Stomach (tissue), 9 donors: ENCODE results near the gene CLSTN2. TPM values are rescaled to one million over a fixed set of nuclear protein-coding genes. Genes with fewer than 3 reads are reported as not detected.
A peak's percentile ranks its signal among the peaks of the same experiment; 100 is the strongest.
"Not testable (repeated sequence)": the region's sequence is repeated elsewhere in the genome, so short reads cannot be mapped to it uniquely, and the experiment has no call there.

Source experiments
- DNase-seq, 2 donors: peaks; one replicate each; pipeline versions ENCODE4 v3.0.0 to v3.0.0-alpha.2; 2013 to 2019
- H3K27ac ChIP-seq, 5 donors: fragments of 200-600 bp in 4 of 5; sonication (generic) in 4 of 5; one replicate each; pipeline ENCODE4 v1.5.1; 2013 to 2019; ENCODE audit warnings: mild to moderate bottlenecking in 1 of 5, moderate library complexity in 1 of 5
- H3K27me3 ChIP-seq, 3 donors: fragments of 200-600 bp; sonication (generic); one replicate each; pipeline ENCODE4 v1.5.1; 2017 to 2019; ENCODE audit warnings: mixed run types in 1 of 3
- H3K36me3 ChIP-seq, 4 donors: fragments of 200-600 bp; sonication (generic); 1 replicate in 3 of 4; 2 replicates in 1 of 4; pipeline ENCODE4 v1.5.1; 2016 to 2019
- H3K4me1 ChIP-seq, 4 donors: fragments of 200-600 bp; sonication (generic); one replicate each; pipeline ENCODE4 v1.5.1; 2016 to 2019
- H3K4me3 ChIP-seq, 4 donors: fragments of 200-600 bp; sonication (generic) in 3 of 4; one replicate each; pipeline ENCODE4 v1.5.1; 2016 to 2019; ENCODE audit warnings: mild to moderate bottlenecking in 1 of 4
- H3K9me3 ChIP-seq, 4 donors: fragments of 200-600 bp; sonication (generic); one replicate each; pipeline ENCODE4 v1.5.1; 2016 to 2019
- EP300 ChIP-seq: sonication (generic); formaldehyde crosslinking; IDR thresholded peaks from one replicate; pipeline ENCODE4 v1.6.1; 2017; ENCODE audit warnings: antibody characterized with exemption
- POLR2A ChIP-seq, 4 donors: fragments of 450-650 bp; IDR thresholded peaks; one replicate each; pipeline ENCODE4 v1.6.1; 2016; ENCODE audit warnings: antibody characterized with exemption in 4 of 4, control low read depth in 2 of 4, mild to moderate bottlenecking in 1 of 4, moderate library complexity in 1 of 4
- POLR2AphosphoS5 ChIP-seq, 3 donors: sonication (generic); formaldehyde crosslinking; IDR thresholded peaks; one replicate each; pipeline ENCODE4 v1.6.1; 2016; ENCODE audit warnings: antibody characterized with exemption in 3 of 3
- WGBS, 5 donors: extraction: QIAGEN DNeasy Blood & Tissue Kit in 3 of 5; methylation state at CpG; one replicate each; pipeline versions ENCODE4 v1.1.5 to v1.1.7; 2013 to 2018; 5-methylcytosine and 5-hydroxymethylcytosine counted together
- intact Hi-C: fragments of 100-400 bp; cut with DNase I; formaldehyde crosslinking; loops from one replicate; pipeline ENCODE4 v1.15.1; 2023; ENCODE audit warnings: low total_unique reads
- polyA plus RNA-seq, 3 donors: library from polyadenylated mRNA; stranded (reverse); fragments of 200-250 nt; gene quantifications; one replicate each; pipeline ENCODE4 v1.2.3, GENCODE V29; 2013
- total RNA-seq, 5 donors: library from RNA; depleted of rRNA; stranded (reverse); fragments of >200 nt; gene quantifications; one replicate each; pipeline versions ENCODE4 v1.1.0 to v1.2.3, GENCODE V29; 2014 to 2016
- TF ChIP-seq, protein P1 (sequence below), 7 experiments: fragments of 450-650 bp in 4 of 7; fragments of 200-600 bp in 3 of 7; sonication (generic) in 3 of 7; IDR thresholded peaks; one replicate each; pipeline ENCODE4 v1.5.1; 2016 to 2019; ENCODE audit warnings: antibody characterized with exemption in 7 of 7, control low read depth in 2 of 7, mild to moderate bottlenecking in 1 of 7
- donor health status: healthy with polysubstance abuse.
- donor health status: Bipolar disorder and iron deficiency.
- donor health status: healthy.

CLSTN2 gene
- total and polyA plus RNA-seq, 8 donors = 0.10 to 5.4 (median 1.7) TPM

DNA sequence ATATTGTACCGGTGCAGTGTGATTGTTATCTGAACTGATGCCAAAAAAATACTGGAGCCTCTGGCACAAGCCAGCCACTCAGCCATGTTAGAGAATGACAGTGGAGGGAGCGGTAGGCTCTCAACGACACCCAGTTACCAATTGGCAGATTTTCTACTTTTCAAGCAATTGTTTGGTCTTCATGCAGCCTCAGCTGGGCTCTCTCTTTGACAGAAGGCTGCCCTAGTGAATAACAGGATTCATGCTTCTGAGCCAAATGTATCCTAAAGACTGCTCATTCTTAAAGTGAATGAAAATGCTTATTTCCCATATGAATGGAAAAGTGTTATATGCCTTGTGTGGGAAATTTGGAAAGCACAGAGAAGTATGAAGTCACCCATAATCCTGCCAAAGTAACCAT lies 481.7 kb downstream of the CLSTN2 start:
- TF ChIP-seq EP300 (no peak), POLR2AphosphoS5 (IDR thresholded peaks at IDR 0.05) (no peak), POLR2A (IDR thresholded peaks at IDR 0.05) (no peak)
- TF ChIP-seq, protein P1, sequence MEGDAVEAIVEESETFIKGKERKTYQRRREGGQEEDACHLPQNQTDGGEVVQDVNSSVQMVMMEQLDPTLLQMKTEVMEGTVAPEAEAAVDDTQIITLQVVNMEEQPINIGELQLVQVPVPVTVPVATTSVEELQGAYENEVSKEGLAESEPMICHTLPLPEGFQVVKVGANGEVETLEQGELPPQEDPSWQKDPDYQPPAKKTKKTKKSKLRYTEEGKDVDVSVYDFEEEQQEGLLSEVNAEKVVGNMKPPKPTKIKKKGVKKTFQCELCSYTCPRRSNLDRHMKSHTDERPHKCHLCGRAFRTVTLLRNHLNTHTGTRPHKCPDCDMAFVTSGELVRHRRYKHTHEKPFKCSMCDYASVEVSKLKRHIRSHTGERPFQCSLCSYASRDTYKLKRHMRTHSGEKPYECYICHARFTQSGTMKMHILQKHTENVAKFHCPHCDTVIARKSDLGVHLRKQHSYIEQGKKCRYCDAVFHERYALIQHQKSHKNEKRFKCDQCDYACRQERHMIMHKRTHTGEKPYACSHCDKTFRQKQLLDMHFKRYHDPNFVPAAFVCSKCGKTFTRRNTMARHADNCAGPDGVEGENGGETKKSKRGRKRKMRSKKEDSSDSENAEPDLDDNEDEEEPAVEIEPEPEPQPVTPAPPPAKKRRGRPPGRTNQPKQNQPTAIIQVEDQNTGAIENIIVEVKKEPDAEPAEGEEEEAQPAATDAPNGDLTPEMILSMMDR (IDR thresholded peaks at IDR 0.05) = no peak
- Histone ChIP-seq H3K4me1 (peaks cover 0 to 10% (median 0%) of the 10 kb centered on the region in 4 donors), H3K9me3 (peaks cover 0 to 5% (median 2%) of the 10 kb centered on the region in 4 donors), H3K27me3 (no peaks in the 10 kb centered on the region), H3K27ac (no peak overlapping the region), H3K36me3 (no peaks in the 10 kb centered on the region), H3K4me3 (no peak overlapping the region)
- intact Hi-C loops = no loop called here
- no peak for DNase-seq
- WGBS, 5 donors = 75 to 86% (median 81%) methylated on average over 3 of the region's 3 CpGs

DNA sequence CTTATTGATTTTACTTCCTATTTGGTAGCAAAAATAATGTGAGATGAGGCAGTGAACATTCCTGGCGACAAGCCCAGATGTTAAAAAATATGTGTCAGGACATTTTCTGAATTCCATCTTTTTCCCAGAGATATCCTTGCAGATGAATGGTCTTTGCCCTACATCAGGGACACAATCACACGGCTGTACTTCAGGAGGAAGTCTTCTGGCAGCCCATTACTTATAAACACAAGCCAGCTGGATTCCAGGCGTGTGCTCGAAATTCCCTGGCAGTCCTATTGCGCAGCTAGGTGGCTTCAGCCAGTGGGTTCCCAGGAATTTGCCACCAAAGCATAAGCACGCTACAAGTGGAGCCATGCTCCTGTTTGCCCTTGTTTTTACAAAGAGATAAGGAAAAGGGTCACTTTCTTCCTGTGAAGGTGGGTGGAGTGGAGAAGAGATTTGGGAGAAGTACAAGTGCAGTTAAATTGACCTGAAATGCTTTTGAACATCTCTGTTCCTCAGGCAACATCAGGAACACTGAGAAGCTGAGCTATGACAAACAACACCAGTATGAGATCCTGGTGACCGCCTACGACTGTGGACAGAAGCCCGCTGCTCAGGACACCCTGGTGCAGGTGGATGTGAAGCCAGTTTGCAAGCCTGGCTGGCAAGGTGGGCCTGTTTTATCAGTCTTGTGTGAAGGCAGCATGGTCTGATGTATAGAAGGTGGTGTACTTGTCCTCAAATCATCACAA lies 485.8 kb downstream of the CLSTN2 start:
- intact Hi-C loops = no loop called here
- peak in 1 of 2 donors; percentile 47 for DNase-seq
- Histone ChIP-seq H3K36me3 (no peaks in the 10 kb centered on the region), H3K27me3 (no peaks in the 10 kb centered on the region), H3K4me1 (peaks cover 0 to 10% (median 0%) of the 10 kb centered on the region in 4 donors), H3K4me3 (no peak overlapping the region), H3K27ac (no peak overlapping the region), H3K9me3 (no peaks in the 10 kb centered on the region)
- 31 to 40% (median 35%) methylated on average over 9 of the region's 9 CpGs for WGBS, 5 donors
- TF ChIP-seq POLR2A (IDR thresholded peaks at IDR 0.05) (no peak), EP300 (no peak), POLR2AphosphoS5 (IDR thresholded peaks at IDR 0.05) (no peak)
- TF ChIP-seq, protein P1 (IDR thresholded peaks at IDR 0.05) = no peak

DNA sequence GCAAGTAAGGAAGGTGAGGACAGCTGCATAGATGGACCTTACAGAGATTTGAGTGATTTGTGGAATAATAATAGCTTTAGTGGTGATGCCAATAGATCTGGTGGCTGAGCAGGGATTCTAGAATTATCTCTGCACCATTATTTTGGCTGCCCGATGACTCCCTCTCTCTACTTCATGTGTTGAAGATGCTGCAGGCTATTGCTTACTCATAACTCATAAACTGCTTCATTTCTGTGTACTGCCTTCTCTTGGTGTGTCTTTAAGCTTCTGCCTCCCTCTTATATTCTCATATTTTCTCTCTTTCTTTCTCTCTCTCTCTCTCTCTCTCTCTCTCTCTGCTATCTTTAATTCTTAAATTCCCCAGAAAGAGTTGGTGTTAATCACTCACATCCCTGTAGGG lies 486.9 kb downstream of the CLSTN2 start:
- TF ChIP-seq EP300 (no peak), POLR2A (IDR thresholded peaks at IDR 0.05) (no peak), POLR2AphosphoS5 (IDR thresholded peaks at IDR 0.05) (no peak)
- TF ChIP-seq, protein P1 (IDR thresholded peaks at IDR 0.05) = no peak
- WGBS, 5 donors = 74 to 97% (median 89%) methylated on average over 1 of the region's 1 CpG
- DNase-seq = no peak
- Histone ChIP-seq H3K36me3 (no peaks in the 10 kb centered on the region), H3K4me3 (no peak overlapping the region), H3K27me3 (no peaks in the 10 kb centered on the region), H3K9me3 (no peaks in the 10 kb centered on the region), H3K4me1 (peaks cover 0 to 10% (median 0%) of the 10 kb centered on the region in 4 donors), H3K27ac (no peak overlapping the region)
- intact Hi-C loops = no loop called here

DNA sequence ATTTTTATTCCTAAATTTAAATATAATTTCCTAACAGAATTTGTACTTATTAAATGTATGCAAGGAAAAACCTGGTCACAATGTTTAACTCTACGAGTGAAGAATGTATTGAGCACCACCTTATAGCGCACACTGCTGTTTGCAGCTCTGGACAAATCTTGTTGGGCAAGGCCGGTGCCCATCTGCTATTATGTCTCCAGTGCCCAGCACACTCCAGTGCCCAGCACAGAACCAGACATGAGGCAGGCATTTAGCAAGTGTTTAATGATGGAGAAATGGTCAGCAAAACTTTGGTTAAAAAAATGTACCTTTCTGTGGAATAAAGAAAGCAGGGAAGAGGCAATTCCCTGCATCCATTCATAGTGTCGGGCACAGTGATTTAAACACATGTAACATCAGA lies 488.2 kb downstream of the CLSTN2 start:
- Histone ChIP-seq H3K36me3 (no peaks in the 10 kb centered on the region), H3K9me3 (no peaks in the 10 kb centered on the region), H3K27me3 (no peaks in the 10 kb centered on the region), H3K4me3 (no peak overlapping the region), H3K4me1 (peaks cover 0 to 10% (median 0%) of the 10 kb centered on the region in 4 donors), H3K27ac (no peak overlapping the region)
- DNase-seq = no peak
- WGBS, 5 donors = 76 to 96% (median 90%) methylated on average over 4 of the region's 4 CpGs
- intact Hi-C loops = no loop called here
- TF ChIP-seq EP300 (no peak), POLR2A (IDR thresholded peaks at IDR 0.05) (no peak), POLR2AphosphoS5 (IDR thresholded peaks at IDR 0.05) (no peak)
- TF ChIP-seq, protein P1 (IDR thresholded peaks at IDR 0.05) = no peak

DNA sequence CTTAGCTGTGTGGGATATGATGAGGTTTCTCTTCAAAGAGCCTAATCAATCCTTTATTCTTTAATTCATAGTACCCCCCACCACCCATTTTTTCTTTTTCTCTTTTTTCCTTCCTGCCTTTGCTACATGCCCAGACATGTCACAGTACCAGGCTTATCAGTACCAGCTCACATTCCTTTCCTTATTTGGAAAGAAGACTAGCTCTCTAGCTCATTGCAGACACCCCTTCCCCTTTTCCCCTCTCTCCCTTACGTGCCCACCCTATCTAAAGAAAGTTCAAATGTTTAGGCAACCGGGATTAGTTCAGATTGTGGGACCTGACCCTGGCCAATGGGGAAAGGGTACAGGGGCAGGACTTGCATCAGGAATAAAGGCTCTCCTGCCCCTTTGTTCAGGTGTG lies 488.6 kb downstream of the CLSTN2 start:
- H3K4me3 ChIP-seq, H3K9me3 ChIP-seq, intact Hi-C loops, H3K27me3 ChIP-seq, DNase-seq, H3K27ac ChIP-seq, H3K36me3 ChIP-seq: not testable (repeated sequence)
- WGBS, 5 donors = 31 to 43% (median 38%) methylated on average over 2 of the region's 2 CpGs
- H3K4me1 ChIP-seq = peaks cover 0 to 10% (median 0%) of the 10 kb centered on the region in 4 donors
